WTC11 (cell line): ENCODE results near the gene NTN3. TPM values are rescaled to one million over a fixed set of nuclear protein-coding genes. Genes with fewer than 3 reads are reported as not detected.

Source experiments
- ATAC-seq: fragments of 200-7000 bp; cut with Tn5 transposase; 2 replicates; pipeline ENCODE4 v1.10.0; 2021; ENCODE audit warnings: mild to moderate bottlenecking, moderate library complexity
- CTCF ChIA-PET: fragments of 300-600 bp; sonication (Branson Sonifier 250); formaldehyde crosslinking; loops from one replicate; lab custom pipeline; 2021; ENCODE audit warnings: antibody characterized with exemption; lab: Charles Lee
- POLR2A ChIA-PET: fragments of 350-600 bp; sonication (Branson Sonifier 250); formaldehyde crosslinking; loops from one replicate; lab custom pipeline; 2021; ENCODE audit warnings: antibody characterized with exemption; lab: Charles Lee
- DNase-seq: peaks from one replicate; pipeline ENCODE4 v3.0.0; 2021; ENCODE audit warnings: low spot score
- H3K27ac Mint-ChIP-seq: 2 replicates; pipeline ENCODE4 v1.8.0; 2021; ENCODE audit warnings: mixed read lengths
- H3K27me3 Mint-ChIP-seq: 2 replicates; pipeline ENCODE4 v1.8.0; 2021; ENCODE audit warnings: low read depth, mild to moderate bottlenecking, moderate library complexity, mixed read lengths
- H3K36me3 Mint-ChIP-seq: 2 replicates; pipeline ENCODE4 v1.8.0; 2021; ENCODE audit warnings: mixed read lengths
- H3K4me1 Mint-ChIP-seq: 2 replicates; pipeline ENCODE4 v1.8.0; 2022; ENCODE audit warnings: mixed read lengths
- H3K4me3 Mint-ChIP-seq: 2 replicates; pipeline ENCODE4 v1.8.0; 2021; ENCODE audit warnings: mild to moderate bottlenecking, moderate library complexity, mixed read lengths
- H3K9me3 Mint-ChIP-seq: 2 replicates; pipeline ENCODE4 v1.8.0; 2021; ENCODE audit warnings: mixed read lengths
- ATF1 ChIP-seq: sonication (generic); formaldehyde crosslinking; IDR thresholded peaks from 2 replicates; pipeline ENCODE4 v1.8.1; 2023; ENCODE audit warnings: mild to moderate bottlenecking, moderate library complexity, missing genetic modification reagents
- CREB1 ChIP-seq: sonication (generic); formaldehyde crosslinking; IDR thresholded peaks from 2 replicates; pipeline ENCODE4 v1.8.0; 2023; ENCODE audit warnings: mild to moderate bottlenecking, missing genetic modification reagents
- FOXK1 ChIP-seq: sonication (generic); formaldehyde crosslinking; IDR thresholded peaks from 2 replicates; pipeline ENCODE4 v1.8.0; 2022; ENCODE audit warnings: mild to moderate bottlenecking, moderate library complexity, missing genetic modification reagents
- FOXP1 ChIP-seq: sonication (generic); formaldehyde crosslinking; IDR thresholded peaks from 2 replicates; pipeline ENCODE4 v1.8.0; 2022; ENCODE audit warnings: missing genetic modification reagents, mild to moderate bottlenecking, moderate library complexity, borderline replicate concordance
- JUN ChIP-seq: sonication (generic); formaldehyde crosslinking; IDR thresholded peaks from 2 replicates; pipeline ENCODE4 v1.8.0; 2023; ENCODE audit warnings: mild to moderate bottlenecking, missing genetic modification reagents
- KAT7 ChIP-seq: sonication (generic); formaldehyde crosslinking; IDR thresholded peaks from 2 replicates; pipeline ENCODE4 v1.8.1; 2023; ENCODE audit warnings: missing genetic modification reagents, mild to moderate bottlenecking, borderline replicate concordance
- NFE2L1 ChIP-seq: sonication (generic); formaldehyde crosslinking; IDR thresholded peaks from 2 replicates; pipeline ENCODE4 v1.8.1; 2023; ENCODE audit warnings: missing genetic modification reagents
- NR3C1 ChIP-seq: sonication (generic); formaldehyde crosslinking; conservative IDR thresholded peaks from 2 replicates; pipeline ENCODE4 v1.8.1; 2023; ENCODE audit warnings: low read depth, mild to moderate bottlenecking, missing genetic modification reagents
- OVOL2 ChIP-seq: fragments of 250-450 bp; sonication (Bioruptor Pico); IDR thresholded peaks from 2 replicates; pipeline ENCODE4 v1.9.0; 2021; ENCODE audit warnings: mild to moderate bottlenecking, borderline replicate concordance
- SMAD4 ChIP-seq: sonication (generic); formaldehyde crosslinking; IDR thresholded peaks from 2 replicates; pipeline ENCODE4 v1.8.0; 2022; ENCODE audit warnings: mild to moderate bottlenecking, missing genetic modification reagents
- TP53 ChIP-seq: sonication (generic); formaldehyde crosslinking; IDR thresholded peaks from 2 replicates; pipeline ENCODE4 v1.8.1; 2023; ENCODE audit warnings: mild to moderate bottlenecking, missing genetic modification reagents
- ZBTB21 ChIP-seq: sonication (generic); formaldehyde crosslinking; IDR thresholded peaks from 2 replicates; pipeline ENCODE4 v1.8.1; 2023; ENCODE audit warnings: mild to moderate bottlenecking, missing genetic modification reagents, borderline replicate concordance
- ZNF121 ChIP-seq: sonication (generic); formaldehyde crosslinking; IDR thresholded peaks from 2 replicates; pipeline ENCODE4 v1.8.0; 2023; ENCODE audit warnings: missing genetic modification reagents
- ZNF263 ChIP-seq: sonication (generic); formaldehyde crosslinking; IDR thresholded peaks from 2 replicates; pipeline ENCODE4 v1.8.1; 2022; ENCODE audit warnings: low read depth, mild to moderate bottlenecking, moderate library complexity, missing genetic modification reagents
- ZNF317 ChIP-seq: sonication (generic); formaldehyde crosslinking; IDR thresholded peaks from 2 replicates; pipeline ENCODE4 v1.8.1; 2023; ENCODE audit warnings: low read depth, mild to moderate bottlenecking, moderate library complexity, missing genetic modification reagents, borderline replicate concordance
- ZNF416 ChIP-seq: fragments of 250-450 bp; sonication (Bioruptor Pico); IDR thresholded peaks from 2 replicates; pipeline ENCODE4 v1.9.0; 2021; ENCODE audit warnings: mild to moderate bottlenecking, inconsistent platforms
- total RNA-seq: library from RNA; stranded (reverse); gene quantifications from 3 replicates; pipeline ENCODE4 v1.2.3, GENCODE V29; 2021
- TF ChIP-seq, protein P1 (sequence below): sonication (generic); formaldehyde crosslinking; conservative IDR thresholded peaks from 2 replicates; pipeline ENCODE4 v1.8.1; 2022; ENCODE audit warnings: mild to moderate bottlenecking, missing genetic modification reagents
- TF ChIP-seq, protein P2 (sequence below): sonication (generic); formaldehyde crosslinking; IDR thresholded peaks from 2 replicates; pipeline ENCODE4 v1.8.1; 2022; ENCODE audit warnings: low read depth, missing genetic modification reagents, borderline replicate concordance
- TF ChIP-seq, protein P3 (sequence below): fragments of 250-450 bp; sonication (Bioruptor Pico); IDR thresholded peaks from 2 replicates; pipeline ENCODE4 v2.1.2; 2022; ENCODE audit warnings: mild to moderate bottlenecking, moderate library complexity
- TF ChIP-seq, protein P4 (sequence below): sonication (generic); formaldehyde crosslinking; conservative IDR thresholded peaks from 2 replicates; pipeline ENCODE4 v1.8.1; 2023; ENCODE audit warnings: mild to moderate bottlenecking, low read depth, missing genetic modification reagents, moderate library complexity
- TF ChIP-seq, protein P5 (sequence below): sonication (generic); formaldehyde crosslinking; IDR thresholded peaks from 2 replicates; pipeline ENCODE4 v1.8.0; 2022; ENCODE audit warnings: mild to moderate bottlenecking, missing genetic modification reagents
- TF ChIP-seq, protein P6 (sequence below): sonication (generic); formaldehyde crosslinking; IDR thresholded peaks from 2 replicates; pipeline ENCODE4 v1.8.0; 2022; ENCODE audit warnings: missing genetic modification reagents
- TF ChIP-seq, protein P7 (sequence below): fragments of 250-450 bp; sonication (Bioruptor Pico); IDR thresholded peaks from 2 replicates; pipeline ENCODE4 v1.9.0; 2021; ENCODE audit warnings: mild to moderate bottlenecking

NTN3 gene
- total RNA-seq, 1 experiment from 2014 or later, result 0.92 TPM

DNA sequence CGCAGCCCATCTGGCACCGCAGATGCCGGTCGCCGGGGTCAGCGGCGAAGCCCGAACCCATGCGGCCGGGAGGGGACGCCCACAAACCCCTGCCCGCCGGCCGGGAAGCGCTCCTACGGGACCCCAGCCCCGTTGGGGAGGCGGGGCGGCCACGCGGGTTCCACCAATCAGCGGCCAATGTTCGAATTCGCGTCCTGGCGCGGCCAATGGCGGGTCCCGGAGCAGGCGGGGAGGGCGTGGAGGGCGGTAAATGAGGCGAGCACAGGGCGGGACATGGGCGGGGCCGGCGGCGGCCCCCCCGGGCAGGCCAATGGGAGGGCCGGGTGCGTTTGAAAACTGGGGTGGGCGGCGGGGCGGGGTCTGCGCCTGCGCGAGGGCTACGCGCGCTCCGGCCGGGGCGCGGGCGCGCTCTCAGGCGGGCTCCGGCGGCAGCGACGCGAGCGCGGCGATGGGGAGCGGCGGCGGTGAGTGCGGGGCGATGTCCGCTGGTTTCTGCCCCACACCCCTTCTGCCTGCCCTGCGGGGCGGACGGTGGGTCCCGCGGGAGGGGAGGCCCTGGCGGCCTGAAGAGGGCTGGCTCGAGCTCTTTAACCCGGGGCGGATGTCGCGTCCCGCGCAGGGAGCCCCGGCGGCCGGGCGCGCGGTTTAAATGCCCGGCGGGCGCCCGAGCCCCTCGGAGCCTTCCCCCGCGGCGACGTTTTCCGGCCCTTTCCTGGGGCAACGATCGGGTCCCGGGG lies 41.9 kb upstream of the NTN3 start, which contains the start of gene CCNF:
CCNF (plus strand) TSS at position 414 of the 737 bp plus-strand sequence; CDS start at position 449, 35 bp downstream.
- DNase-seq (peak; percentile 99), ATAC-seq (peak; percentile 92)
- Mint-ChIP-seq H3K4me3 (peak within 1 kb of the TSS; percentile 99), H3K4me1 (peaks cover 23% of the 10 kb centered on the region), H3K36me3 (peaks cover 32% of the 10 kb centered on the region), H3K27me3 (peaks cover 11% of the 10 kb centered on the region), H3K27ac (peak within 1 kb of the TSS; percentile 40), H3K9me3 (no peaks in the 10 kb centered on the region)
- POLR2A ChIA-PET, result interaction anchor here (0.9 to 1.3 kb wide), 3 partner anchors 11 to 46 kb away, joined by 3 to 5 read pairs (median 4); partner anchors contain the start of genes TBC1D24 and TEDC2
- CTCF ChIA-PET, result interaction anchor here (0.5 to 3.7 kb wide), 15 partner anchors 8 to 235 kb away, joined by 3 to 32 read pairs (median 4); partner anchors contain the start of genes ABCA3, ECI1 and TEDC2
- TF ChIP-seq CREB1, result peak; percentile 88; the same call in 1 of the 2 replicates
- peak; percentile 90 for TF ChIP-seq SMAD4 (CRISPR knock-in tag)
- peak; percentile 89 for TF ChIP-seq FOXK1 (CRISPR knock-in tag)
- no peak for TF ChIP-seq OVOL2 (CRISPR knock-in tag)
- 0 out of 2 replicates have a peak, but pooled peaks have one; percentile 23 for TF ChIP-seq ZNF263 (CRISPR knock-in tag)
- 0 out of 2 replicates have a peak, but pooled peaks have one; percentile 55 for TF ChIP-seq ZBTB21 (CRISPR knock-in tag)
- peak; percentile 92 for TF ChIP-seq FOXP1 (CRISPR knock-in tag)
- TF ChIP-seq, protein P1, sequence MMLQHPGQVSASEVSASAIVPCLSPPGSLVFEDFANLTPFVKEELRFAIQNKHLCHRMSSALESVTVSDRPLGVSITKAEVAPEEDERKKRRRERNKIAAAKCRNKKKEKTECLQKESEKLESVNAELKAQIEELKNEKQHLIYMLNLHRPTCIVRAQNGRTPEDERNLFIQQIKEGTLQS, result 0 out of 2 replicates have a peak, but pooled peaks have one; percentile 63
- no peak for TF ChIP-seq KAT7 (CRISPR knock-in tag)
- TF ChIP-seq JUN (CRISPR knock-in tag), result peak; percentile 83; the same call in 1 of the 2 replicates
- 0 out of 2 replicates have a peak, but pooled peaks have one; percentile 65 for TF ChIP-seq NFE2L1 (CRISPR knock-in tag)
- peak; percentile 76; the same call in 1 of the 2 replicates for TF ChIP-seq TP53 (CRISPR knock-in tag)
- no peak for TF ChIP-seq ZNF121 (CRISPR knock-in tag)
- 0 out of 2 replicates have a peak, but pooled peaks have one; percentile 66 for TF ChIP-seq ZNF317 (CRISPR knock-in tag)
- no peak; the same call in 1 of the 2 replicates for TF ChIP-seq ATF1 (CRISPR knock-in tag)
- TF ChIP-seq NR3C1 (CRISPR knock-in tag), result peak; percentile 86; the same call in 1 of the 2 replicates
- TF ChIP-seq, protein P2, sequence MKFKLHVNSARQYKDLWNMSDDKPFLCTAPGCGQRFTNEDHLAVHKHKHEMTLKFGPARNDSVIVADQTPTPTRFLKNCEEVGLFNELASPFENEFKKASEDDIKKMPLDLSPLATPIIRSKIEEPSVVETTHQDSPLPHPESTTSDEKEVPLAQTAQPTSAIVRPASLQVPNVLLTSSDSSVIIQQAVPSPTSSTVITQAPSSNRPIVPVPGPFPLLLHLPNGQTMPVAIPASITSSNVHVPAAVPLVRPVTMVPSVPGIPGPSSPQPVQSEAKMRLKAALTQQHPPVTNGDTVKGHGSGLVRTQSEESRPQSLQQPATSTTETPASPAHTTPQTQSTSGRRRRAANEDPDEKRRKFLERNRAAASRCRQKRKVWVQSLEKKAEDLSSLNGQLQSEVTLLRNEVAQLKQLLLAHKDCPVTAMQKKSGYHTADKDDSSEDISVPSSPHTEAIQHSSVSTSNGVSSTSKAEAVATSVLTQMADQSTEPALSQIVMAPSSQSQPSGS, result 0 out of 2 replicates have a peak, but pooled peaks have one; percentile 70
- TF ChIP-seq, protein P3, sequence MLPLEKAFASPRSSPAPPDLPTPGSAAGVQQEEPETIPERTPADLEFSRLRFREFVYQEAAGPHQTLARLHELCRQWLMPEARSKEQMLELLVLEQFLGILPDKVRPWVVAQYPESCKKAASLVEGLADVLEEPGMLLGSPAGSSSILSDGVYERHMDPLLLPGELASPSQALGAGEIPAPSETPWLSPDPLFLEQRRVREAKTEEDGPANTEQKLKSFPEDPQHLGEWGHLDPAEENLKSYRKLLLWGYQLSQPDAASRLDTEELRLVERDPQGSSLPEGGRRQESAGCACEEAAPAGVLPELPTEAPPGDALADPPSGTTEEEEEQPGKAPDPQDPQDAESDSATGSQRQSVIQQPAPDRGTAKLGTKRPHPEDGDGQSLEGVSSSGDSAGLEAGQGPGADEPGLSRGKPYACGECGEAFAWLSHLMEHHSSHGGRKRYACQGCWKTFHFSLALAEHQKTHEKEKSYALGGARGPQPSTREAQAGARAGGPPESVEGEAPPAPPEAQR, result no peak
- TF ChIP-seq, protein P4, sequence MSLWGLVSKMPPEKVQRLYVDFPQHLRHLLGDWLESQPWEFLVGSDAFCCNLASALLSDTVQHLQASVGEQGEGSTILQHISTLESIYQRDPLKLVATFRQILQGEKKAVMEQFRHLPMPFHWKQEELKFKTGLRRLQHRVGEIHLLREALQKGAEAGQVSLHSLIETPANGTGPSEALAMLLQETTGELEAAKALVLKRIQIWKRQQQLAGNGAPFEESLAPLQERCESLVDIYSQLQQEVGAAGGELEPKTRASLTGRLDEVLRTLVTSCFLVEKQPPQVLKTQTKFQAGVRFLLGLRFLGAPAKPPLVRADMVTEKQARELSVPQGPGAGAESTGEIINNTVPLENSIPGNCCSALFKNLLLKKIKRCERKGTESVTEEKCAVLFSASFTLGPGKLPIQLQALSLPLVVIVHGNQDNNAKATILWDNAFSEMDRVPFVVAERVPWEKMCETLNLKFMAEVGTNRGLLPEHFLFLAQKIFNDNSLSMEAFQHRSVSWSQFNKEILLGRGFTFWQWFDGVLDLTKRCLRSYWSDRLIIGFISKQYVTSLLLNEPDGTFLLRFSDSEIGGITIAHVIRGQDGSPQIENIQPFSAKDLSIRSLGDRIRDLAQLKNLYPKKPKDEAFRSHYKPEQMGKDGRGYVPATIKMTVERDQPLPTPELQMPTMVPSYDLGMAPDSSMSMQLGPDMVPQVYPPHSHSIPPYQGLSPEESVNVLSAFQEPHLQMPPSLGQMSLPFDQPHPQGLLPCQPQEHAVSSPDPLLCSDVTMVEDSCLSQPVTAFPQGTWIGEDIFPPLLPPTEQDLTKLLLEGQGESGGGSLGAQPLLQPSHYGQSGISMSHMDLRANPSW (CRISPR knock-in tag), result no peak
- TF ChIP-seq, protein P5, sequence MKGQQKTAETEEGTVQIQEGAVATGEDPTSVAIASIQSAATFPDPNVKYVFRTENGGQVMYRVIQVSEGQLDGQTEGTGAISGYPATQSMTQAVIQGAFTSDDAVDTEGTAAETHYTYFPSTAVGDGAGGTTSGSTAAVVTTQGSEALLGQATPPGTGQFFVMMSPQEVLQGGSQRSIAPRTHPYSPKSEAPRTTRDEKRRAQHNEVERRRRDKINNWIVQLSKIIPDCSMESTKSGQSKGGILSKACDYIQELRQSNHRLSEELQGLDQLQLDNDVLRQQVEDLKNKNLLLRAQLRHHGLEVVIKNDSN (CRISPR knock-in tag), result peak; percentile 77
- TF ChIP-seq, protein P6, sequence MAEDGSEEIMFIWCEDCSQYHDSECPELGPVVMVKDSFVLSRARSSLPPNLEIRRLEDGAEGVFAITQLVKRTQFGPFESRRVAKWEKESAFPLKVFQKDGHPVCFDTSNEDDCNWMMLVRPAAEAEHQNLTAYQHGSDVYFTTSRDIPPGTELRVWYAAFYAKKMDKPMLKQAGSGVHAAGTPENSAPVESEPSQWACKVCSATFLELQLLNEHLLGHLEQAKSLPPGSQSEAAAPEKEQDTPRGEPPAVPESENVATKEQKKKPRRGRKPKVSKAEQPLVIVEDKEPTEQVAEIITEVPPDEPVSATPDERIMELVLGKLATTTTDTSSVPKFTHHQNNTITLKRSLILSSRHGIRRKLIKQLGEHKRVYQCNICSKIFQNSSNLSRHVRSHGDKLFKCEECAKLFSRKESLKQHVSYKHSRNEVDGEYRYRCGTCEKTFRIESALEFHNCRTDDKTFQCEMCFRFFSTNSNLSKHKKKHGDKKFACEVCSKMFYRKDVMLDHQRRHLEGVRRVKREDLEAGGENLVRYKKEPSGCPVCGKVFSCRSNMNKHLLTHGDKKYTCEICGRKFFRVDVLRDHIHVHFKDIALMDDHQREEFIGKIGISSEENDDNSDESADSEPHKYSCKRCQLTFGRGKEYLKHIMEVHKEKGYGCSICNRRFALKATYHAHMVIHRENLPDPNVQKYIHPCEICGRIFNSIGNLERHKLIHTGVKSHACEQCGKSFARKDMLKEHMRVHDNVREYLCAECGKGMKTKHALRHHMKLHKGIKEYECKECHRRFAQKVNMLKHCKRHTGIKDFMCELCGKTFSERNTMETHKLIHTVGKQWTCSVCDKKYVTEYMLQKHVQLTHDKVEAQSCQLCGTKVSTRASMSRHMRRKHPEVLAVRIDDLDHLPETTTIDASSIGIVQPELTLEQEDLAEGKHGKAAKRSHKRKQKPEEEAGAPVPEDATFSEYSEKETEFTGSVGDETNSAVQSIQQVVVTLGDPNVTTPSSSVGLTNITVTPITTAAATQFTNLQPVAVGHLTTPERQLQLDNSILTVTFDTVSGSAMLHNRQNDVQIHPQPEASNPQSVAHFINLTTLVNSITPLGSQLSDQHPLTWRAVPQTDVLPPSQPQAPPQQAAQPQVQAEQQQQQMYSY, result peak; percentile 42; the same call in 1 of the 2 replicates
- TF ChIP-seq, protein P7, sequence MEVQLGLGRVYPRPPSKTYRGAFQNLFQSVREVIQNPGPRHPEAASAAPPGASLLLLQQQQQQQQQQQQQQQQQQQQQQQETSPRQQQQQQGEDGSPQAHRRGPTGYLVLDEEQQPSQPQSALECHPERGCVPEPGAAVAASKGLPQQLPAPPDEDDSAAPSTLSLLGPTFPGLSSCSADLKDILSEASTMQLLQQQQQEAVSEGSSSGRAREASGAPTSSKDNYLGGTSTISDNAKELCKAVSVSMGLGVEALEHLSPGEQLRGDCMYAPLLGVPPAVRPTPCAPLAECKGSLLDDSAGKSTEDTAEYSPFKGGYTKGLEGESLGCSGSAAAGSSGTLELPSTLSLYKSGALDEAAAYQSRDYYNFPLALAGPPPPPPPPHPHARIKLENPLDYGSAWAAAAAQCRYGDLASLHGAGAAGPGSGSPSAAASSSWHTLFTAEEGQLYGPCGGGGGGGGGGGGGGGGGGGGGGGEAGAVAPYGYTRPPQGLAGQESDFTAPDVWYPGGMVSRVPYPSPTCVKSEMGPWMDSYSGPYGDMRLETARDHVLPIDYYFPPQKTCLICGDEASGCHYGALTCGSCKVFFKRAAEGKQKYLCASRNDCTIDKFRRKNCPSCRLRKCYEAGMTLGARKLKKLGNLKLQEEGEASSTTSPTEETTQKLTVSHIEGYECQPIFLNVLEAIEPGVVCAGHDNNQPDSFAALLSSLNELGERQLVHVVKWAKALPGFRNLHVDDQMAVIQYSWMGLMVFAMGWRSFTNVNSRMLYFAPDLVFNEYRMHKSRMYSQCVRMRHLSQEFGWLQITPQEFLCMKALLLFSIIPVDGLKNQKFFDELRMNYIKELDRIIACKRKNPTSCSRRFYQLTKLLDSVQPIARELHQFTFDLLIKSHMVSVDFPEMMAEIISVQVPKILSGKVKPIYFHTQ (CRISPR knock-in tag), result no peak
- no peak for TF ChIP-seq ZNF416 (CRISPR knock-in tag)
